ENCODE results near the gene SLC12A2. TPM values are rescaled to one million over a fixed set of nuclear protein-coding genes. Genes with fewer than 3 reads are reported as not detected.

The SLC12A2 gene
- total RNA-seq, 2 donors from 2014 or later, result 159 to 189 TPM

- Histone ChIP-seq H3K27ac (no peak overlapping the region), H3K36me3 (no peaks in the 10 kb centered on the region), H3K27me3 (no peaks in the 10 kb centered on the region), H3K4me1 (no peaks in the 10 kb centered on the region), H3K9ac (ENCODE audit: low read depth in 2 of 2, low read length in 2 of 2) (no peak overlapping the region), H3K9me3 (no peaks in the 10 kb centered on the region), H3K4me3 (no peak overlapping the region)
- DNase-seq, result no peak
- TF ChIP-seq CTCF (IDR thresholded peaks at IDR 0.05), result no peak
- intact Hi-C loops (cut with DNase I), result loop anchor here (5.0 kb wide), 1 partner anchor 455 kb away; no protein-coding TSS in a partner anchor
These were observed 133.4 kb downstream of the SLC12A2 start for GRCh38 chr5:128216860-128217531.

GRCh38 chr5:128220841-128221240 is 137.3 kb downstream of the SLC12A2 start:
- no peaks in the 10 kb centered on the region for H3K36me3 ChIP-seq
- no peak for DNase-seq
- H3K9ac ChIP-seq (ENCODE audit: low read depth in 2 of 2, low read length in 2 of 2), result no peak overlapping the region
- intact Hi-C loops (cut with DNase I), result no loop called here
- H3K4me1 ChIP-seq, result no peaks in the 10 kb centered on the region
- TF ChIP-seq CTCF (IDR thresholded peaks at IDR 0.05), result no peak
- H3K9me3 ChIP-seq, result no peaks in the 10 kb centered on the region
- no peak overlapping the region for H3K4me3 ChIP-seq
- no peak overlapping the region for H3K27ac ChIP-seq
- no peaks in the 10 kb centered on the region for H3K27me3 ChIP-seq

GRCh38 chr5:128224336-128224735 is 140.8 kb downstream of the SLC12A2 start:
- Histone ChIP-seq H3K4me3 (no peak overlapping the region), H3K27me3 (no peaks in the 10 kb centered on the region), H3K9me3 (no peaks in the 10 kb centered on the region), H3K36me3 (no peaks in the 10 kb centered on the region), H3K27ac (no peak overlapping the region), H3K9ac (ENCODE audit: low read depth in 2 of 2, low read length in 2 of 2) (no peak overlapping the region), H3K4me1 (no peaks in the 10 kb centered on the region)
- no peak for TF ChIP-seq CTCF (IDR thresholded peaks at IDR 0.05)
- no peak for DNase-seq
- intact Hi-C loops (cut with DNase I), result no loop called here

DNA sequence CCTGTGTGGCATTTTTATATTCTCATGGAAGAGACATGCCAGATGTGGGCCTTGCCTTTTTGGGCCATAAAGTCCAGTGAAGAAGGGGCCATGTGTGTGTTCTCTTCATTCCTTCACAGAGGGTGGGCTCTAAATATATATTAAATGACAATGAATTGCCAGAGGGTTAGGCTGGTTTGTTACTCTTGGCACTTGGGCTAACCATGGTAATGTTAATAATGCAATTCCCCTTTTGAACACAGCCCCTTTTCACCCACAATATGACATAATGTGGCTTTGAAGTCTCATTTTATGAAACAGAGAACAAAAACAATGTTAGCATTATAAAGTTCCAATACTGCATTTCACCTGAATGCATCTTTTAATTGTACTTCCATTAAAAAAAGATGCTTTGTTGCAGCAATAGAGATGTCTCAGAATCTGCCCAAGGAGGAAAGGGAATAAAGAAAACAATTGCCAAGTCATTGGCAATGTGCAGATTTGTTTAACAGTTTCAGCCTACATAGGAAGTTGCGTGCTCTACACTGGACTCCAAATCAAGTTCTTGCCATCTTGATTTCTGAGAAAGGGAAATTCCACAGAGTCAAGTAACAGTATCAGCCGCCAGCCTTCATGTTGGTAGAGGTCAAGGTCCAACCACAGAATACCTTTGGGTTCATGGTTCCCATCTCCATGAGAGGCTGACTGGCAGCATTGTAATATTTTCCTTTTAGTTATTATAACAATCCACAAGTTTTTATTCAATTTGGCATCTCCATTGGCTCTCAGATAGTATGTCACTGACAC is 141.9 kb downstream of the SLC12A2 start:
- Histone ChIP-seq H3K9me3 (no peaks in the 10 kb centered on the region), H3K4me3 (no peak overlapping the region), H3K36me3 (no peaks in the 10 kb centered on the region), H3K27me3 (no peaks in the 10 kb centered on the region), H3K4me1 (no peaks in the 10 kb centered on the region), H3K9ac (ENCODE audit: low read depth in 2 of 2, low read length in 2 of 2) (no peak overlapping the region), H3K27ac (no peak overlapping the region)
- intact Hi-C loops (cut with DNase I), result no loop called here
- DNase-seq, result no peak
- TF ChIP-seq CTCF (IDR thresholded peaks at IDR 0.05), result no peak

DNA sequence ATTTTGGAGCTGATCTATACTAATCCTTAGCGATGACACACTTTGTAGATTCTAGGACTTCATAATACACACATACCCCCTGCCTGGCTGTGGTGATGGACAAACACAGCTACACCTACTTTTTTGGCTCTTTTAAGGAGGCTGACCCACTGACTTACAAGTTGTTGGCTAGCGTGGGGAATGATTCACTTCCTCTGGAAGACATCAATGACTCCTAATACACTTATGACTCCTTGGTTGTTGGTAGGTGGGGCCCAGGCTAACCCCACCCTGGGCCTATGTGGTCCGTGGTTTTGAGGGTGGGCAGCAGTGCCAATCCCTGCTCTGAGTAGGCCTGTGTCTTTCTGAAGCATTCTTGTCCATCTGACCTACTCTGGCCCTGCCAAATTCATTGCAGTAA is 144.4 kb downstream of the SLC12A2 start:
- no peak for DNase-seq
- H3K4me1 ChIP-seq, result no peaks in the 10 kb centered on the region

More for the DNA sequence above, 144.4 kb downstream of the SLC12A2 start:
- TF ChIP-seq CTCF (IDR thresholded peaks at IDR 0.05), result no peak
- Histone ChIP-seq H3K27ac (no peak overlapping the region), H3K9me3 (no peaks in the 10 kb centered on the region), H3K27me3 (no peaks in the 10 kb centered on the region), H3K36me3 (no peaks in the 10 kb centered on the region), H3K4me3 (no peak overlapping the region), H3K9ac (ENCODE audit: low read depth in 2 of 2, low read length in 2 of 2) (no peak overlapping the region)
- intact Hi-C loops (cut with DNase I), result no loop called here
